Astrocyte (in vitro differentiated cells and primary cell): ENCODE measurements around the gene ROBO2. TPM values are rescaled to one million over a fixed set of nuclear protein-coding genes. Genes with fewer than 3 reads are reported as not detected.

Experiments
- DNase-seq: peaks from one replicate; pipeline ENCODE4 v3.0.0-alpha.2; 2010; ENCODE audit warnings: low read depth
- FAIRE-seq: peaks from 2 replicates; lab custom pipeline; 2011; peaks lifted over from hg19 to GRCh38; lab: Jason Lieb, UNC
- H2AFZ ChIP-seq: 2 replicates; pipeline ENCODE4 v1.6.0; 2012; ENCODE audit warnings: low read depth, low read length, inconsistent platforms
- H3K27ac ChIP-seq: 2 replicates; pipeline ENCODE4 v1.5.1; 2011; ENCODE audit warnings: low read depth, low read length, inconsistent platforms
- H3K27me3 ChIP-seq: 2 replicates; pipeline ENCODE4 v1.6.0; 2011; ENCODE audit warnings: low read length, inconsistent platforms; ENCODE audit not compliant: insufficient read depth
- H3K36me3 ChIP-seq: 2 replicates; pipeline ENCODE4 v1.5.1; 2011; ENCODE audit warnings: low read length, inconsistent platforms; ENCODE audit not compliant: insufficient read depth
- H3K4me1 ChIP-seq: 2 replicates; pipeline ENCODE4 v1.5.1; 2011; ENCODE audit warnings: low read length, inconsistent platforms; ENCODE audit not compliant: insufficient read depth
- H3K4me2 ChIP-seq: 2 replicates; pipeline ENCODE4 v1.6.0; 2012; ENCODE audit warnings: low read length, inconsistent platforms
- H3K4me3 ChIP-seq: 2 replicates; pipeline ENCODE4 v1.5.1; 2011; ENCODE audit warnings: low read depth, mild to moderate bottlenecking, low read length, inconsistent platforms; ENCODE audit not compliant: insufficient read depth
- H3K79me2 ChIP-seq: 2 replicates; pipeline ENCODE4 v1.6.0; 2012; ENCODE audit warnings: mild to moderate bottlenecking, low read length, inconsistent platforms; ENCODE audit not compliant: insufficient read depth
- H3K9ac ChIP-seq: 2 replicates; pipeline ENCODE4 v1.6.0; 2012; ENCODE audit warnings: mild to moderate bottlenecking, low read length, inconsistent platforms
- H3K9me3 ChIP-seq: 2 replicates; pipeline ENCODE4 v1.5.1; 2012; ENCODE audit warnings: low read depth, mild to moderate bottlenecking, low read length, inconsistent platforms; ENCODE audit not compliant: insufficient read depth
- H4K20me1 ChIP-seq: 2 replicates; pipeline ENCODE4 v1.6.0; 2012; ENCODE audit warnings: low read length, inconsistent platforms; ENCODE audit not compliant: insufficient read depth
- H3K27ac Mint-ChIP-seq: one replicate; pipeline ENCODE4 v1.8.0; 2021; ENCODE audit warnings: mild to moderate bottlenecking, mixed read lengths; ENCODE audit not compliant: unreplicated experiment
- H3K27me3 Mint-ChIP-seq: one replicate; pipeline ENCODE4 v1.8.0; 2021; ENCODE audit warnings: low read depth, mixed read lengths; ENCODE audit not compliant: unreplicated experiment
- H3K36me3 Mint-ChIP-seq: one replicate; pipeline ENCODE4 v1.8.0; 2021; ENCODE audit warnings: low read depth, mixed read lengths; ENCODE audit not compliant: unreplicated experiment
- H3K4me1 Mint-ChIP-seq: one replicate; pipeline ENCODE4 v1.8.0; 2021; ENCODE audit warnings: low read depth, mixed read lengths; ENCODE audit not compliant: unreplicated experiment
- H3K4me3 Mint-ChIP-seq: one replicate; pipeline ENCODE4 v1.8.0; 2021; ENCODE audit warnings: mild to moderate bottlenecking, moderate library complexity, mixed read lengths; ENCODE audit not compliant: unreplicated experiment
- H3K9me3 Mint-ChIP-seq: one replicate; pipeline ENCODE4 v1.8.0; 2021; ENCODE audit warnings: mild to moderate bottlenecking, mixed read lengths; ENCODE audit not compliant: unreplicated experiment
- CTCF ChIP-seq: IDR thresholded peaks from 2 replicates; pipeline ENCODE4 v1.5.1; 2011; ENCODE audit warnings: low read depth, mild to moderate bottlenecking, inconsistent platforms, low read length, moderate library complexity; ENCODE audit not compliant: insufficient read depth
- EZH2 ChIP-seq: IDR thresholded peaks from 2 replicates; pipeline ENCODE4 v1.6.1; 2012; ENCODE audit warnings: mild to moderate bottlenecking, low read length, inconsistent platforms; ENCODE audit not compliant: insufficient read depth
- total RNA-seq: library from RNA; stranded (reverse); gene quantifications from 2 replicates; pipeline ENCODE4 v1.2.1, GENCODE V29; 2021

The ROBO2 gene
- total RNA-seq, 1 donor from 2014 or later, result 1.4 TPM

- TF ChIP-seq EZH2, result no peak
- TF ChIP-seq CTCF, result no peak
- no peak for DNase-seq
- Histone ChIP-seq H3K9me3 (no peaks in the 10 kb centered on the region), H3K4me2 (no peak overlapping the region), H3K4me1 (no peaks in the 10 kb centered on the region), H3K27ac (no peak overlapping the region), H2AFZ (no peak overlapping the region), H3K27me3 (no peaks in the 10 kb centered on the region), H3K36me3 (no peaks in the 10 kb centered on the region), H3K9ac (no peak overlapping the region), H3K4me3 (no peak overlapping the region), H3K79me2 (no peaks in the 10 kb centered on the region), H4K20me1 (no peaks in the 10 kb centered on the region)
- Mint-ChIP-seq H3K27ac (no peak overlapping the region), H3K4me1 (no peaks in the 10 kb centered on the region), H3K27me3 (no peaks in the 10 kb centered on the region), H3K4me3 (no peak overlapping the region), H3K9me3 (no peaks in the 10 kb centered on the region), H3K36me3 (no peaks in the 10 kb centered on the region)
- FAIRE-seq, result no peak
These were observed 485.2 kb downstream of the ROBO2 start for GRCh38 chr3:77524946-77525682.

- Mint-ChIP-seq H3K9me3 (no peaks in the 10 kb centered on the region), H3K27ac (no peak overlapping the region), H3K27me3 (no peaks in the 10 kb centered on the region), H3K4me3 (no peak overlapping the region), H3K4me1 (no peaks in the 10 kb centered on the region), H3K36me3 (no peaks in the 10 kb centered on the region)
- Histone ChIP-seq H4K20me1 (no peaks in the 10 kb centered on the region), H3K4me1 (no peaks in the 10 kb centered on the region), H3K9me3 (no peaks in the 10 kb centered on the region), H3K27me3 (no peaks in the 10 kb centered on the region), H3K36me3 (no peaks in the 10 kb centered on the region), H3K79me2 (no peaks in the 10 kb centered on the region), H3K4me2 (no peak overlapping the region), H2AFZ (no peak overlapping the region), H3K27ac (no peak overlapping the region), H3K4me3 (no peak overlapping the region), H3K9ac (no peak overlapping the region)
- no peak for FAIRE-seq
- DNase-seq, result no peak
- TF ChIP-seq EZH2 (no peak), CTCF (no peak)
These were observed 486.7 kb downstream of the ROBO2 start for GRCh38 chr3:77526573-77527113.

- FAIRE-seq (no peak), DNase-seq (no peak)
- no peaks in the 10 kb centered on the region for H4K20me1 ChIP-seq
- Mint-ChIP-seq H3K9me3 (peaks cover 7% of the 10 kb centered on the region), H3K4me3 (no peak overlapping the region), H3K36me3 (no peaks in the 10 kb centered on the region), H3K27ac (no peak overlapping the region), H3K4me1 (no peaks in the 10 kb centered on the region), H3K27me3 (no peaks in the 10 kb centered on the region)
- no peak overlapping the region for H3K27ac ChIP-seq
- H3K9ac ChIP-seq, result no peak overlapping the region
- H3K79me2 ChIP-seq, result no peaks in the 10 kb centered on the region
- H3K9me3 ChIP-seq, result peaks cover 5% of the 10 kb centered on the region
- no peak overlapping the region for H3K4me3 ChIP-seq
- H2AFZ ChIP-seq, result no peak overlapping the region
- H3K4me1 ChIP-seq, result no peaks in the 10 kb centered on the region
- no peak overlapping the region for H3K4me2 ChIP-seq
- no peaks in the 10 kb centered on the region for H3K36me3 ChIP-seq
- TF ChIP-seq CTCF, result no peak
- no peak for TF ChIP-seq EZH2
- H3K27me3 ChIP-seq, result no peaks in the 10 kb centered on the region
These were observed 489.6 kb downstream of the ROBO2 start for GRCh38 chr3:77529522-77529921.
